ENCODE measurements around the gene UTS2R.

UTS2R gene

DNA sequence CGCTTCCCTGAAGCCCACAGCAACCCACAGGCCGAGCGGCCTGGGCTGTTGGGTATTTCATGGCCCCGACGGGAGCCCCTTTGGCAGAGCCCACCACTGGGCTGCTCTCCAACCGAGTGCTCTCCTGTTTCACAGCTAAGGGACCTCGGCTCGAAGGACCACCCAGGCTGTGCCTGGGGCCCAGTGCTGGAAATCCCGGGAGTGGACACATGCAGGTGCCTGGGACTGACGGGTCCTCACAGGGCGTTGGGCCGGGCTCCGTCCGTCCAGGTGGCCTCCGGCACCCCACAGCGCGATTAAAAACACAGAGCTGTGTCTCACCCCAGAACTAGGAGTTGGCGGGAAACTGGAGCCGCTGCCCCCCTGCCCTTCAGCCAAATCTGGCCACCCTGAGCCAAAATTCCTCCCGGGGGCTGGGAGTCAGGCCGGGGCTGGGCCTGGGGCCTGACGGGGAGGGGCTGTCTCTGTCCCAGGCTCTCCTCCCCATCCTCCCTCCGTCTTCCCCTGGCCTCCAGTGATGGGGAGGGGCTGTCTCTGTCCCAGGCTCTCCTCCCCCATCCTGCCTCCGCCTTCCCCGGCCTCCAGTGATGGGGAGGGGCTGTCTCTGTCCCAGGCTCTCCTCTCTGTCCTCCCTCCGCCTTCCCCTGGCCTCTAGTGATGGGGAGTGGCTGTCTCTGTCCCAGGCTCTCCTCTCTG is 14.1 kb downstream of the UTS2R start:
- intact Hi-C loops (cut with DNase I) = no loop called here
- peak in 3 of 10 donors; percentile 51 to 72 (median 62) for DNase-seq

DNA sequence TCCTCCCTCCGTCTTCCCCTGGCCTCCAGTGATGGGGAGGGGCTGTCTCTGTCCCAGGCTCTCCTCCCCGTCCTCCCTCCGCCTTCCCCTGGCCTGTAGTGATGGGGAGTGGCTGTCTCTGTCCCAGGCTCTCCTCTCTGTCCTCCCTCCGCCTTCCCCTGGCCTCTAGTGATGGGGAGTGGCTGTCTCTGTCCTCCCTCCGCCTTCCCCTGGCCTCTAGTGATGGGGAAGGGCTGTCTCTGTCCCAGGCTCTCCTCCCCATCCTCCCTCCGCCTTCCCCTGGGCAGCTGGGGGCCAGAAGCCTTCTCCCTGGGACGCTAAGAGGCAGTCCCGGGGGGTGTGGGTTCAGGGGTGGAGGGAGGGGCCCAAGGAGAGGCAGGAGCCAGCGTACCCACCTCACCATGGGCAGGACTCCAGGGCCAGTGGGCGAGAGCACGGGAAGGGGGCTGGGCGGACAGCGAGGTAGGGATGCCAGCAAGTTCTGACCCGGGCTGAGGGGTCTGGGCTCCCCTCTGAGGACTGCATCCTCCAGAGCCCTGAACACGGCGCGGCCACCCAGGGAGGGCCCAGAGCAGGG is 14.8 kb downstream of the UTS2R start:
- intact Hi-C loops (cut with DNase I) = no loop called here
- DNase-seq = peak in 3 of 10 donors; percentile 7 to 76 (median 72)

DNA sequence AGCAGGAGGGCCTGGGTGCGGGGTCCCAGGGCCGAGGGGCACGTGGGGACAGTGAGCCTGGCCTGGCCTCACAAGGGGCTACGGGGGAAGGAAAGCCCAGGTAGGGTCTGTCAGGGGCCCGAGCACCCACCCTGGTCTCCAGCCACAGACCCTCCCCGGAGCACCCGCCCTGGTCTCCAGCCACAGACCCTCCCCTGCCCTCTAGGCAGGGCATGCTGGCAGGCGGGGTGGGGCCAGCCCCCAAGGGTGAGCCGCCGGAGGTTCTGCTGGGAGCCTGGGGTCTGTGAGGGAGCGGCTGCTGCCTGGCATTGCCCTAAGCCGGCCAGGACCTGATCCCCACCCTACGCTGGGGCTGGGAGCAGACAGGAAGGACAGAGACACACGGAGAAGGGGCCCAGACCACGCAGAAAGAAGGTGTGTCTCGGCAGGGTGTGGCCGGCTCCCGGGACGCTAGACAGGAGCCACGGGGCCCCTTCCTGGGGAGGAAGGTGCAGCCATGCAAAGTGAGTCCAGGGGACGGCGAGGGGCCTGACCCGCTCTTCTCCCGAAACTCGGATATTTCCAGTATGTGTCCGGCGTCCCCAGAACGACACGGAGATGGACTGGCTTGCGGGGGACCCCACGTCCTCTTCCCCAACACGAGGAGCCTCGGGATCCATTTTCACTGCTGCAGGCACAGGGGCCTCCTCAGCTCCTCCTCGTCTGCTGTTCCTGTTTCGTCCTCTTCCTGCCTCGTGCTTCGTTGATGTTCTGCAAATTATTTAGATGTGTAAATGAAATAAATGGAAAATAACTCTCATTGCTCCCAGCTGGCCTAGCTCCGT is 15.5 kb downstream of the UTS2R start:
- peak in 3 of 10 donors; percentile 50 to 75 (median 58) for DNase-seq
- intact Hi-C loops (cut with DNase I) = no loop called here

DNA sequence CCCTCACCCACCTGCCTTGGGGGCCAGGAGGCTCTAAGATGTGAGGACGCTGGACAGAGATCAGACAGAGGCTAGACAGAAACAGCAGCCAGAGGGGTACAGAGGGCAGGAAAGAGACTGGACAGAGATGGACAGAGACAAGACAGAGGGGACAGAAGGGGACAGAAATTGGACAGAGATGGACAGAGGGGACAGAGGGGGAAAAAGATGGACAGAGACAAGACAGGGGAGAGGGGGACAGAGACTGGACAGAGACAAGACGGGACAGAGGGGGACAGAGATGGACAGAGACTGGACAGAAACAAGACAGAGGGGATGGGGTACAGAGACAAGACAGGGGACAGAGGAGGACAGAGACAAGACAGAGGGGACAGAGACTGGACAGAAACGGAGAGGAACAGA is 16.1 kb downstream of the UTS2R start:
- DNase-seq = no peak
- intact Hi-C loops (cut with DNase I) = no loop called here

DNA sequence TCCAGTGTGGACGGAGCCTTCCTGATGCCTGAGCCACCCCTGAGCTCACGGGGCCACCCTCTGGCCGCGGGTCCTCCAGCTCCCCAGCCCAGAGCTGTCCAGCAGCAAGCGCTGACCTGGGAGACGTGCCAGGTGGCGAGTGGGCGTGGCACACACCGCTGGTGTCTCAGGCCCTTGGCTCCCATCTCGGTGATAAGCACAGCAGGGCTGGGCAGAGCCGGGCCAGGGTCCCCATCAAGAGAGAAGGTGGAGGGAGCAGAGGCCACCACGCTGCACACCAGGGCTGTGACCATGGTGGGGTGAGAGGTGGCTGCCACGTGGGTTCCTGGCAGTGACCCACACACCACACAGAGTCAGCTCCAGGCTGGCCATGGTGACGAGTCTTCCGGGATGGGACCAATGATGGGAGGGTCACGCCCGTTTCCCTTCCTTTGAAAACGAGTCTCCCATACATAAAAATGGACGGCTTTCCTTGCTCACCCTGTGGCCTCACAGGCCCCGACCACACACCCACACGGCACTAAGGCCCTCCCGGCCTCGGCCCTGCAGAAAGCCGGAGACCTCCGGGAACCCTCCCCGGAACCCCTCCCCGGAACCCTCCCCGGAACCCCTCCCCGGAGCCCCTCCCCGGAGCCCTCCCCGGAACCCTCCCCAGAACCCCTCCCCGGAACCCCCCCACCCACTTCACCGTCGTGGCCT is 16.8 kb downstream of the UTS2R start:
- intact Hi-C loops (cut with DNase I) = no loop called here
- peak in 3 of 10 donors; percentile 35 to 79 (median 62) for DNase-seq

DNA sequence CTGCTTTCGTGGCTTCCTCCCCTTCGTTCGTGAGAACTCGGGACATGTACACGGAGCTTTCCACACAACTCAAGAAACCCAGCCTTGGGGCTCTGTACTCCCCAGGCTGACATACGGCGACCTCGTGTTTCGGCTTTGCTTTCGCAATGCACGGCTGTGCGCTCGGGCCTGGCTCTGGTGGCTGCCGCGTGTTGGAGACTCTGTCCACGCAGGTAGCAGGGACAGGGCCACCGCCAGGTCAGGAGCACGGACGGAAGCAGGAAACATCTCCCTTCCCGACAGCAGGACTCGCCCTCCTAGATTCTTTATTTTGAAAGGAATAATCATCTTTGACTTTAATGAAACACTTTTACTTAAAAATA is 17.3 kb downstream of the UTS2R start:
- peak in 3 of 10 donors; percentile 25 to 84 (median 47) for DNase-seq
- intact Hi-C loops (cut with DNase I) = no loop called here

DNA sequence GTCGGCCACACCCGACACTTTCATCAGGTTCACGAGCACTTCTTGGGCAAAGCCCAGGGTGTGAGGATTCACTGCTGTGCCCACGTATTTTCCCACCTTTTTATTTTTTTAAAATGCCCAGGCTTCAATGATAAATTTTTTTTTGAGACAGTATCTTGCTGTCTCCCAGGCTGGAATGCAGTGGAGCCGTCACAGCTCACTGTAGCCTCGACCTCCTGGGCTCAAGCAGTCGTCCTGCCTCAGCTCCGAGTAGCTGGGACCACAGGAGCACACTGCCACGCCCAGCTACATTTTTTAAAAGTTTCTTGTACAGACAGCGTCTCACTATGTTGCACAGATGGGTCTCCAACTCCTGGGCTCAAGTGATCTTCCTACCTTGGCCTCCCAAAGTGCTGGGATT is 17.8 kb downstream of the UTS2R start:
- intact Hi-C loops (cut with DNase I) = no loop called here
- DNase-seq = peak in 2 of 10 donors; percentile 42 to 71

DNA sequence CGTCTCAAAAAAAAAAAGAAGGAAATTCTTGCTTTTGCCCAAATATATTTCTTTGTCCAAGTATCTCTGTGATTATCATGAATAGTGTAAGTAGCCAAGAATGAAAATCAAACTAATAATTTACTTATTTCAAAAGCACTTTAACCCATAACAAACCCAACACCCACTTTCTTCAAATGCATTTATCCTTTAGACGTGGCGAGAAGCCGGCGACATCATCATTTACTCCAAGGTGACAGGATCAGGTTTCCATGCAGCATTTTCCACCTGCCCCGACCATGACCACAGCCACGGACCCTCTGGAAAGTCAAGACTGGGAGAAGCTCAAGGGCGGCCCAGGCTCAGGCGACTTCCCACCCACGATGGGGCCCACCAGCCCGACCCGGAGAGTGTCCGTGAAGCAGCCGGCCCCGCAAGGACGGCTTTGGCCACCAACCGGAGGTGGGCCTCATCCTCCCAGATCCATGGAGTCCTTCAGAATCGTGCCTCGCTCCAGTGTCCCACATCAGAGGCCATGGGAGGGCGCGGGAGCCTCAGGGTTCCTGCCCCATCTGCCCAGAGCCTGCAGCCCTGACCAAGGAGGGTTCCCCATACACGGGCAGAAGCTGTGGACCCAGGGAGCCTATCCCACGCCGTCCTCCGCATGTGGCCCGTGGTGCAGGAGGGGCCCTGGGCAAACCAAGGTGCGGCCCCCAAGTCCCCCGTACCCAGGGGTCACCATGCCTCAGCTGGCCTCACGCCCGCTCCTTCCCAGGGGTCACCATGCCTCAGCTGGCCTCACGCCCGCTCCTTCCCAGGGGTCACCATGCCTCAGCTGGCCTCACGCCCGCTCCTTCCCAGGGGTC is 18.7 kb downstream of the UTS2R start:
- intact Hi-C loops (cut with DNase I) = no loop called here
- peak in 1 of 10 donors; percentile 59 for DNase-seq

DNA sequence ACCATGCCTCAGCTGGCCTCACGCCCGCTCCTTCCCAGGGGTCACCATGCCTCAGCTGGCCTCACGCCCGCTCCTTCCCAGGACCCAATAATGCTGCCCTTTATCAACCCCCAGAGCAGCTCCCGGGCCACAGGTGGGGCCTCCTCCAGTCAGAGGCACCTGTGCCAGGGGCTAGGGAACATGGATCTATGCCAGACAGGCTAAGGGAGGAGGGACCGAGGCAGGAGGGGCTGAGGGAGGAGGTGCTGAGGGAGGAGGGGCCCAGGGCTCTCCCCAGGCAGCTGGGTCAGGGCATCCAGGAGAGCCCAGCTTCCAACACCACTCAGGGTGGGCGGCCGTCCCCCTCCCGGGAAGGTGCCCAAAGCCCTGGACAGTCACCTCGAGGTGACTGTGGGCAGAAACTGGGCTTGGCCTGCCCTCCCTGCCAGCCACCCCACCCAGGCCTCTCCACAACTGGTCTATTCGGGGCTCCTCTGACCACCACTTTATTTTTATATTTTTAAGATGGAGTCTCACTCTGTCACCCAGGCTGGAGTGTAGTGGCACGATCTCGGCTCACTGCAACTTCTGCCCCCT is 19.4 kb downstream of the UTS2R start:
- intact Hi-C loops (cut with DNase I) = no loop called here
- DNase-seq = peak in 2 of 10 donors; percentile 38 to 65

DNA sequence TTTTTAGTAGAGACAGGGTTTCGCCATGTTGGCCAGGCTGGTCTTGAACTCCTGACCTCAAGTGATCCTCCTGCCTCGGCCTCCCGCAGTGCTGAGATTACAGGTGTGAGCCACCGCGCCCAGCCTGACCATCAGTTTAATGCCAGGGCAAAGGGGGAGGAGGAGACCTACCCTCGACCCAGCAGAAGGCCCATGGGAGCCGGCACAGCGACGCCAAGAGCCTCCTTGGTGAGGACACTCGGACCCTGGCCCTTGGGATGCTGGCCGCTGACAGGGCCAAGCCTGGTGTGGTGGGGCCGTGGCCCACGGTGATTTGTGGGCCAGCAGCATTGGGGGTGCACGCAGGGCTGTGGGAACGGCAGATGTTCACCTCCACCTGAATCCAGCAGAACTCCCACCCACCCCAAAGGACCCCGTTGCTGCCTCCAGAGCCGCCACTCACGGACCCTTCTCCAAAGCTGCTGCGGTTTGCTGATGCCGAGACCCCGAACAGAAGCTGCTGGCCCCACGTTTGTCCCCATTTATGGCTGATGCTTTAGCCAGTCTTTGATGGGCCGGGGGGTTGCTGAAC is 20.0 kb downstream of the UTS2R start:
- peak in 1 of 10 donors; percentile 72 for DNase-seq
- intact Hi-C loops (cut with DNase I) = no loop called here

DNA sequence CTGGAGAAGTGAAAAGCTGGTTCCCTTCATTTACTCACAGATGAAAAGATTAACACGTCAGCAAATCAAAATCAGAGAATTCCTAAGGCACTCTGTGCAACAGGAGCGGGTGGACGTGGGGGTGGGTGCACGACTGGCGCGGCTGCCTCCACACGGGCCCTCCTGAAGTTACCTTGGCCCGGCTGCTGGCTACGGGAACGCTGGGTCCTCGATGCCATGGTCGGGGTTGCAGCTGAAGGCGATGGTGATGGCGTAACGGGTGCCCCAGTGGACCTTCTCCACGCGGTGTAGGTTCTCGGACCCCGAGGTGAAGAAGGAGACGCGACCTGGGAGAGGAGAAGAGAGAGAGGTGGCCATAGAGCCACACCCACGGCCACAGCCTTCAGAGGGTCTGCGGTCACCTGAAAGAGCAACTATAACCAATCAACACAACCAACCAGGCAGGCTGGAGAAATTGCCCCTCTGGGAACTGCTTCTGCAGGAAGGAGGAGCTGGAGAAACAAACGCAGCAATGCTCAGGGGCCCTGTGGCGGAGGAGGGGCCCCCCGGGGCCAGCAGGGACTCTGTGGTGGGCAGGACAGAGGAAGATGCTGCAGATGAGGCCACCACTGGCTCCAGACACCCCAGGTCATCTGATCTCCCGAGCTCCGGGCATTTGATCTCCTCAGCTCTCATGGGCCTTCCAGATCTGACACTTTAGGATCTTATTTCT is 20.8 kb downstream of the UTS2R start:
- intact Hi-C loops (cut with DNase I) = no loop called here
- peak in 1 of 10 donors; percentile 47 for DNase-seq

DNA sequence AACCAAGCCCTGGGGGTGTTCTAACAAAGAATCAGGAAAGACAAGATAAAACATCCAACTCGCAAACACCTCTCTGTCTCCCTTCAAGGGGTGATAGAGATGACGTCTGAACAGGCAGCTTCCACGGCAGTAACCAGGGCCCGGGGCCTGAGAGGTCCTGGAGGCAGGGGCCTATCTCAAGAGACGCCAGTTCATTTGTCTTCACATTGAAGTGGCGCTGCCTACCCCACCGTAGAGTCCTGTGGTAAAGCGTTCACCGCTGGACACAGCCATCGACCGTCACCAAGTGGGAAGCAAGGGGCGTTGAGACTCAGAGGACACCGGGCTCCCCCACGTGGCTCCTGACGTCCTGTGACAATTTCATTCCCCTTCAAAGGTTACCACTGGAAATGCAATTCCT is 21.4 kb downstream of the UTS2R start:
- DNase-seq = peak in 1 of 10 donors; percentile 77
- intact Hi-C loops (cut with DNase I) = no loop called here

DNA sequence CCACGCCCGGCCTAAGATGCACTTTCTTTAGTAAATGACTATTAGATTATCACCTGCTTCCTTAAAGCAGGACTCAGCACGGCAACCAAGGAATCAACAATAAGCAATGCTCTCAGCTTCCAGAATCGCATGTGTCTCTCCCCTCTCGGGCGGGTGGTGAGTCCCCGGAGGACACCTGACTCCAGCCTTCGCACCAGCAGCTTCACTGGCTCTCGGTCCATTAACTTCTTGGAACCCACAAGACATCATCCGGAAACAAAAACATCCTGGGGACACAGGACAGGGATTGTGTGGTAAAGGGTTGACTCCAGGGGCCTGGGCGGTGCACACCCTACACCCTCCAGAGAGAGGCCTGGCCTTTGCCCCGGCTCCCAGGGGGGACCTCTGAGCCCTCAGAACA is 22.7 kb downstream of the UTS2R start:
- intact Hi-C loops (cut with DNase I) = no loop called here
- DNase-seq = peak in 1 of 10 donors; percentile 14

DNA sequence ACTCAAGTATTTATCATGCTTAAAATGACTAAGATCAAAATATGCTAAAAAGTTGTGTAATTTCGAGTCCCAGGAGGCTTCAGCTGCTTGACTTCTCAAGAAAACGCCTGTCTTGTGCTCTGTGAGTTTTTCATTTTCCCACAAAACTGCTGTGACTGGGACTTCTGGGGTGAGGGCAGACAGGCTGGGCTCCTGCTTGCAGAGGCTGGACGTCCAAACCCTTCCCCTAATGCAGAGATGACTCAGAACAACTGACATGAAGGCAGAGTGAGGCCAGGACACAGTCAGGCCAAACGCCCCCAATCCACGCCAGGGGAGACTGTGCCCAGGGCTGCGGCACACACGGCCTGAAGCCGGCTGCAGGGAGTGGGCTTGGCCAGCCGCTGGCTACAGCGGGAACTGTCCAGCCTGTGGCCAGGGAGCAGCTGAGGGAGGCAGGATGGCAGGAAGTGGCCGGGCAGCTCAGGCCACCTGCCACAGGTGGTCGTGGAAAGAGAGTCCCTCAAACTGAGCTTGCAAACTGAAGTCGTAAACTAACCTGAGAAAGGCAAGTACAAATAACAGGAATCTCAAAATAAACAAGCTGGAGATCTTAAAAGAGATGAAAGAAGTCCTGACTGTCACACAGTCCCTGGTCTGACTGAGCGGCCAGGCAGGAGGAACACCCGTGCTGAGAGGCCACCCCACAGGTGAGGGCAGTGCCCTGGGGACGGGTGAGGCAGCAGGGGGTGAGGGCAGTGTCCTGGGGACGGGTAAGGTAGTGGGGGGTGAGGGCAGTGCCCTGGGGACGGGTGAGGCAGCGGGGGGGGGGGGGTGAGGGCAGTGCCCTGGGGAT is 25.3 kb downstream of the UTS2R start:
- intact Hi-C loops (cut with DNase I) = no loop called here
- peak in 3 of 10 donors; percentile 31 to 64 (median 57) for DNase-seq

DNA sequence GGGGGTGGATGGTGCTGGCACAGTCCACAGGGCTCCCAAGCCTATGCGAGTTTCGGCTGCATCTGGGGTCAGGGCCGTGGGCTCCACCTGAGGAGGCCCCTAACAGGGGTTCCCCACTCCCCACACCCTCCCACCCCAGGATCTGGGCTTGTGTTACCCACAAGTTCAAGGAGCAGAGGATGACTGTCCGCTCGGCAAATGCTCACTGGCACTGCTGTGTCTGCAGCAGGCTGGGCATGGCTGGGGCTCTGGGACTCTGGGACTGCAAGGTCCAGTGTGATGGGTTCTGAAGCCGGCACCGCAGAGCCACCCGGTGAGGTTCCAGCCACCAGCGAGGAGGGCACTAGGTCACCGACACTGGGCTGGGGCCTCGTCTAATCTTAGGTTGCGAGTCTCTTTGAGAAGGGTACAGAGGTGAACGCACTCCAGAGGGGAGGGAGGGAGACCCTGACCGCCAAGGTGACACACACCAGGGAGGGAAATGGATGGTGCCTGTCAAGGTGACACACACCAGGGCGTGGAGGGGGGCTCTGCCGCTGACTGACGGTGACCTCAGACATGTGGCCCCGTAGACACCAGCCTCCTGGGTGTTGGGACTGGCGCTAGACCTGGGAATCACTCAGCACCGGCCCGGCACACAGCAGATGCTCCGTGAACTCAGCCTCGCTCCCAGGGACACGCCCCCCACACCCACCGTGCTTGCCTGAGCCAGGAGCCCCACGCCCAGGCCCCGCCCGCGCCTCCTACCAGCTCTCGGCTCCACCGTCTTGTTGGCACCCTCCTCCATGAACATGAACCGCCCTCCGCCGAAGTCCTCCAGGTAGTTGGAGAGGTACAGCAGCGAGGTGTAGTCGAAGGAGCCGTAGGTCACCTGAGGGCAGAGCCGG is 26.1 kb downstream of the UTS2R start:
- DNase-seq = peak in 3 of 10 donors; percentile 63 to 77 (median 74)
- intact Hi-C loops (cut with DNase I) = no loop called here

DNA sequence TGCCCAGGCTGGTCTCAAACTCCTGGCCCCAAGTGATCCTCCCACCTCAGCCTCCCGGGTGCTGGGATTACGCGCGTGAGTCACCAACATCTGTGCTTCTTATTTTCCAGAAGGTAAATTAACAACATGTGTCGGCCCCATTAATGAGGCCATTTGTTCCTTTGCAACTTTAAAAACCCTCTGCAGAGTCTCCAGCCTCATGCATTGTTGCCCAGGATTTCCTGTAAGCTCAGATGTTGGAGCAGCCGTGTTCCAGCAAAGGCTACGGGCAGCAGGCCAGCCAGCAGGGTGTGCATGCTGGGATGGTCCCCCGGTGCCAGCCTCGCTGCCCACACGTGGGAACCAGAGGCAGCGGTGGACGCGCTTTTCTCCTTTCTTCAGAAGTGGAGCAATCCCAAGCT is 27.5 kb downstream of the UTS2R start:
- intact Hi-C loops (cut with DNase I) = no loop called here
- peak; percentile 39 to 97 (median 81) for DNase-seq
